ENCODE results near the gene PCLO.

DNA sequence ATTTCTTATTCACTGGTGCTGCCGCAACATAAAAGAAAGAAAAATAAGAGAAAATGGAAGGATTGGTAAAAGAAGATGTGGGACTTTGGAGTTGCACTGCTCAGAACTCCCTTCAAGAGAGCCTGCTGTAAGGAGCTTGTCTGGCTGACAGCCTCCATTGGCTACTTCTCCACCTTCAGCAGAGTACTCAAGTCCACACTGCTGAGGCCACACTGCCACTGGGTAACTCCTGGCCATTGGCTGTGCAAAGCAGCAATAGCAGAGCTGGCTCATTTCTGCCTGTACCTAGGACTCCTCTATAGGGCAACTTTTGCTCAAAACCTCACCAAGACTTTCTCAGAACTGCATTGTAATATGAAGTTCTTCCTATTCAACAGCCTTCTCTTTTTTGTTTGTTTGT lies 38.7 kb upstream of the PCLO start:
- TF ChIP-seq, protein P1, sequence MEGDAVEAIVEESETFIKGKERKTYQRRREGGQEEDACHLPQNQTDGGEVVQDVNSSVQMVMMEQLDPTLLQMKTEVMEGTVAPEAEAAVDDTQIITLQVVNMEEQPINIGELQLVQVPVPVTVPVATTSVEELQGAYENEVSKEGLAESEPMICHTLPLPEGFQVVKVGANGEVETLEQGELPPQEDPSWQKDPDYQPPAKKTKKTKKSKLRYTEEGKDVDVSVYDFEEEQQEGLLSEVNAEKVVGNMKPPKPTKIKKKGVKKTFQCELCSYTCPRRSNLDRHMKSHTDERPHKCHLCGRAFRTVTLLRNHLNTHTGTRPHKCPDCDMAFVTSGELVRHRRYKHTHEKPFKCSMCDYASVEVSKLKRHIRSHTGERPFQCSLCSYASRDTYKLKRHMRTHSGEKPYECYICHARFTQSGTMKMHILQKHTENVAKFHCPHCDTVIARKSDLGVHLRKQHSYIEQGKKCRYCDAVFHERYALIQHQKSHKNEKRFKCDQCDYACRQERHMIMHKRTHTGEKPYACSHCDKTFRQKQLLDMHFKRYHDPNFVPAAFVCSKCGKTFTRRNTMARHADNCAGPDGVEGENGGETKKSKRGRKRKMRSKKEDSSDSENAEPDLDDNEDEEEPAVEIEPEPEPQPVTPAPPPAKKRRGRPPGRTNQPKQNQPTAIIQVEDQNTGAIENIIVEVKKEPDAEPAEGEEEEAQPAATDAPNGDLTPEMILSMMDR (IDR thresholded peaks at IDR 0.05) = no peak
- no peak for TF ChIP-seq POLR2AphosphoS5 (IDR thresholded peaks at IDR 0.05; ENCODE audit: insufficient read depth in 1 of 2, low read depth in 1 of 2)
- TF ChIP-seq POLR2A (IDR thresholded peaks at IDR 0.05) = no peak

Data from vagina (tissue), 2 donors.